NB4 (cell line): ENCODE data around the gene NOVA1.

Experiments used
- CTCF ChIP-seq: IDR thresholded peaks from one replicate; pipeline ENCODE4 v1.5.1; 2012; ENCODE audit warnings: low read depth, low read length
- MYC ChIP-seq: IDR thresholded peaks from 2 replicates; pipeline ENCODE4 v1.6.1; 2011; ENCODE audit warnings: low read depth, low read length
- POLR2A ChIP-seq: IDR thresholded peaks from 2 replicates; pipeline ENCODE4 v1.6.1; 2011; ENCODE audit warnings: mild to moderate bottlenecking; ENCODE audit not compliant: insufficient read length; ENCODE audit errors: extremely low read depth
- TF ChIP-seq, protein P1 (sequence below): IDR thresholded peaks from 2 replicates; pipeline ENCODE4 v1.6.1; 2011; ENCODE audit warnings: low read depth, low read length

GRCh38 chr14:26599291-26599690 is 1.5 kb upstream of the NOVA1 start:
- TF ChIP-seq CTCF (no peak), POLR2A (no peak), MYC (no peak)
- TF ChIP-seq, protein P1, sequence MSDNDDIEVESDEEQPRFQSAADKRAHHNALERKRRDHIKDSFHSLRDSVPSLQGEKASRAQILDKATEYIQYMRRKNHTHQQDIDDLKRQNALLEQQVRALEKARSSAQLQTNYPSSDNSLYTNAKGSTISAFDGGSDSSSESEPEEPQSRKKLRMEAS, result no peak
